ENCODE measurements around the gene SH3BP5.

GRCh38 chr3:15263926-15264325 is 68.5 kb downstream of the SH3BP5 start:
- TF ChIP-seq CTCF (IDR thresholded peaks at IDR 0.05): no peak
- no peak for TF ChIP-seq POLR2A (IDR thresholded peaks at IDR 0.05)

Data from Peyer's patch (tissue), 4 donors.